H1 (cell line): Measurements from ENCODE around the gene HS1BP3. TPM values are rescaled to one million over a fixed set of nuclear protein-coding genes. Genes with fewer than 3 reads are reported as not detected.

ENCODE experiments used
- CTCF ChIA-PET: fragments of 300-600 bp; sonication (Branson Sonifier 250); formaldehyde crosslinking; loops from one replicate; lab custom pipeline; 2021; ENCODE audit not compliant: partially characterized antibody; lab: Charles Lee
- POLR2A ChIA-PET: fragments of 300-600 bp; sonication (Branson Sonifier 250); formaldehyde crosslinking; loops from one replicate; lab custom pipeline; 2021; ENCODE audit warnings: inconsistent platforms; ENCODE audit not compliant: partially characterized antibody; lab: Charles Lee
- DNase-seq, 2 experiments: peaks; one replicate each; pipeline versions ENCODE4 v3.0.0 to v3.0.0-alpha.2; 2010 to 2022; ENCODE audit warnings: low spot score in 2 of 2, low read depth in 1 of 2, mixed read lengths in 1 of 2
- FAIRE-seq: peaks from 2 replicates; lab custom pipeline; 2011; peaks lifted over from hg19 to GRCh38; lab: Jason Lieb, UNC
- H2AFZ ChIP-seq: 2 replicates; pipeline ENCODE4 v1.8.1; 2012; ENCODE audit warnings: low read length, inconsistent platforms
- H2AK5ac ChIP-seq: 2 replicates; pipeline ENCODE4 v1.6.1; 2013; ENCODE audit warnings: low read depth, low read length
- H2BK120ac ChIP-seq: replicated peaks from 2 replicates; pipeline ENCODE3; 2013; ENCODE audit warnings: low read depth, low read length, inconsistent platforms
- H2BK12ac ChIP-seq: 2 replicates; pipeline ENCODE4 v1.6.1; 2013; ENCODE audit warnings: low read depth, low read length
- H2BK15ac ChIP-seq: 2 replicates; pipeline ENCODE4 v1.6.1; 2013; ENCODE audit warnings: low read length
- H2BK20ac ChIP-seq: 2 replicates; pipeline ENCODE4 v1.6.1; 2013; ENCODE audit warnings: low read length
- H2BK5ac ChIP-seq: 2 replicates; pipeline ENCODE4 v1.6.1; 2013; ENCODE audit warnings: low read depth, low read length
- H3K14ac ChIP-seq: 2 replicates; pipeline ENCODE4 v1.6.1; 2013; ENCODE audit warnings: inconsistent platforms; ENCODE audit not compliant: insufficient read length
- H3K18ac ChIP-seq: 2 replicates; pipeline ENCODE4 v1.6.1; 2013; ENCODE audit warnings: low read length; ENCODE audit errors: extremely low read depth
- H3K23ac ChIP-seq: 2 replicates; pipeline ENCODE4 v1.6.1; 2013; ENCODE audit warnings: inconsistent platforms; ENCODE audit not compliant: insufficient read length
- H3K23me2 ChIP-seq: 2 replicates; pipeline ENCODE4 v1.6.1; 2013; ENCODE audit warnings: low read depth, low read length
- H3K27ac ChIP-seq: 2 replicates; pipeline ENCODE4 v1.6.1; 2011; ENCODE audit warnings: low read depth, low read length, inconsistent platforms
- H3K27me3 ChIP-seq, 4 experiments: replicated peaks in 1 of 4; 1 replicate in 1 of 4; 2 replicates in 3 of 4; pipeline versions ENCODE4 v1.6.1 to v1.8.1; 2011 to 2013; ENCODE audit warnings: low read length in 3 of 4, mild to moderate bottlenecking in 3 of 4, inconsistent platforms in 2 of 4, mixed read lengths in 2 of 4, moderate library complexity in 1 of 4; ENCODE audit not compliant: control insufficient read depth in 3 of 4, insufficient read depth in 3 of 4; ENCODE audit errors: extremely low read depth in 1 of 4
- H3K36me3 ChIP-seq, 4 experiments: 2 replicates each; pipeline versions ENCODE4 v1.6.1 to v1.8.1; 2011 to 2013; ENCODE audit warnings: mild to moderate bottlenecking in 4 of 4, low read length in 3 of 4, moderate library complexity in 2 of 4, control low read depth in 1 of 4, inconsistent platforms in 1 of 4; ENCODE audit not compliant: insufficient read depth in 4 of 4, control insufficient read depth in 2 of 4
- H3K4ac ChIP-seq: replicated peaks from 2 replicates; pipeline ENCODE3; 2013; ENCODE audit warnings: low read length, low read depth, mixed read lengths, inconsistent platforms; ENCODE audit not compliant: insufficient read length
- H3K4me1 ChIP-seq, 4 experiments: replicated peaks in 1 of 4; 1 replicate in 1 of 4; 2 replicates in 3 of 4; pipeline versions ENCODE4 v1.6.1 to v1.8.1; 2011 to 2013; ENCODE audit warnings: low read length in 3 of 4, inconsistent platforms in 2 of 4, mixed read lengths in 1 of 4; ENCODE audit not compliant: insufficient read depth in 4 of 4, control insufficient read depth in 3 of 4
- H3K4me2 ChIP-seq, 2 experiments: 2 replicates each; pipeline versions ENCODE4 v1.6.1 to v1.8.1; 2011 to 2013; ENCODE audit warnings: low read depth in 2 of 2, low read length in 2 of 2, control low read depth in 1 of 2, inconsistent platforms in 1 of 2, mild to moderate bottlenecking in 1 of 2; ENCODE audit not compliant: insufficient read depth in 1 of 2
- H3K4me3 ChIP-seq, 4 experiments: fragments of 200-600, 300-600 bp in 1 of 4; sonication (generic), shearing (Covaris generic), sonication (Bioruptor Twin) in 1 of 4; 2 replicates each; pipeline versions ENCODE4 v1.5.1 to v1.8.1; 2011 to 2016; ENCODE audit warnings: low read length in 4 of 4, low read depth in 3 of 4, control low read depth in 2 of 4, inconsistent platforms in 2 of 4, mild to moderate bottlenecking in 2 of 4, mixed read lengths in 1 of 4, moderate library complexity in 1 of 4; ENCODE audit not compliant: insufficient read depth in 2 of 4; ENCODE audit errors: extremely low read depth in 1 of 4
- H3K56ac ChIP-seq: replicated peaks from 2 replicates; pipeline ENCODE3; 2013; ENCODE audit warnings: low read depth, mild to moderate bottlenecking, mixed read lengths, low read length, inconsistent platforms; ENCODE audit not compliant: insufficient read length
- H3K79me1 ChIP-seq: 2 replicates; pipeline ENCODE4 v1.6.1; 2013; ENCODE audit warnings: low read depth, low read length, control low read depth
- H3K79me2 ChIP-seq, 2 experiments: 2 replicates each; pipeline versions ENCODE4 v1.6.1 to v1.8.1; 2012 to 2013; ENCODE audit warnings: low read length in 2 of 2, mild to moderate bottlenecking in 2 of 2, inconsistent platforms in 1 of 2; ENCODE audit not compliant: insufficient read depth in 2 of 2, control insufficient read depth in 1 of 2
- H3K9ac ChIP-seq, 4 experiments: replicated peaks in 1 of 4; 1 replicate in 1 of 4; 2 replicates in 3 of 4; pipeline versions ENCODE4 v1.6.1 to v1.8.1; 2011 to 2013; ENCODE audit warnings: low read depth in 3 of 4, low read length in 3 of 4, control low read depth in 2 of 4, mild to moderate bottlenecking in 2 of 4, moderate library complexity in 2 of 4, inconsistent platforms in 1 of 4; ENCODE audit errors: extremely low read depth in 1 of 4
- H3K9me3 ChIP-seq, 2 experiments: 2 replicates each; pipeline versions ENCODE4 v1.6.1 to v1.8.1; 2012 to 2013; ENCODE audit warnings: mild to moderate bottlenecking in 2 of 2, moderate library complexity in 2 of 2, control low read depth in 1 of 2, inconsistent platforms in 1 of 2, low read depth in 1 of 2, low read length in 1 of 2, mixed read lengths in 1 of 2; ENCODE audit not compliant: insufficient read depth in 2 of 2
- H4K20me1 ChIP-seq, 2 experiments: replicated peaks in 1 of 2; 2 replicates each; pipeline versions ENCODE3 to v1.8.1; 2011 to 2013; ENCODE audit warnings: inconsistent platforms in 2 of 2, low read length in 2 of 2, mild to moderate bottlenecking in 1 of 2; ENCODE audit not compliant: insufficient read depth in 2 of 2, control insufficient read depth in 1 of 2
- H4K5ac ChIP-seq: 2 replicates; pipeline ENCODE4 v1.6.1; 2013; ENCODE audit warnings: low read length, low read depth, mixed read lengths, inconsistent platforms; ENCODE audit not compliant: insufficient read length
- H4K8ac ChIP-seq: 2 replicates; pipeline ENCODE4 v1.8.0; 2013; ENCODE audit warnings: mild to moderate bottlenecking, moderate library complexity, low read length, inconsistent platforms; ENCODE audit not compliant: insufficient read depth; ENCODE audit errors: extremely low read depth
- H4K91ac ChIP-seq: replicated peaks from 2 replicates; pipeline ENCODE3; 2013; ENCODE audit warnings: low read length, mixed read lengths, inconsistent platforms; ENCODE audit not compliant: insufficient read length
- CBX8 ChIP-seq: fragments of 300-800, 300-1000 bp; sonication (generic); IDR thresholded peaks from 2 replicates; pipeline ENCODE4 v1.7.1; 2016; ENCODE audit warnings: low read depth, low read length, borderline replicate concordance
- CEBPB ChIP-seq: IDR thresholded peaks from 2 replicates; pipeline ENCODE4 v1.6.1; 2012; ENCODE audit warnings: low read depth, low read length
- CHD1 ChIP-seq: IDR thresholded peaks from 2 replicates; pipeline ENCODE4 v1.6.1; 2012; ENCODE audit warnings: low read depth, low read length, improper control_type of control experiment
- CREB1 ChIP-seq: IDR thresholded peaks from 2 replicates; pipeline ENCODE4 v1.6.1; 2012; ENCODE audit warnings: inconsistent platforms
- E2F6 ChIP-seq: IDR thresholded peaks from 2 replicates; pipeline ENCODE4 v1.6.1; 2012; ENCODE audit warnings: inconsistent platforms
- FOSL1 ChIP-seq: IDR thresholded peaks from 2 replicates; pipeline ENCODE4 v1.6.1; 2011; ENCODE audit warnings: mild to moderate bottlenecking, low read depth, low read length, moderate library complexity; ENCODE audit not compliant: insufficient read depth
- HDAC2 ChIP-seq, 2 experiments: fragments of 300-600 bp in 1 of 2; sonication (generic) in 1 of 2; IDR thresholded peaks; 2 replicates each; pipeline ENCODE4 v1.6.1; 2011 to 2012; ENCODE audit warnings: low read depth in 2 of 2, low read length in 2 of 2, mild to moderate bottlenecking in 2 of 2, moderate library complexity in 2 of 2, borderline replicate concordance in 1 of 2, inconsistent platforms in 1 of 2
- HDAC6 ChIP-seq: IDR thresholded peaks from one replicate; pipeline ENCODE4 v1.7.1; 2012; ENCODE audit warnings: low read depth, mild to moderate bottlenecking, inconsistent platforms, low read length, moderate library complexity
- NANOG ChIP-seq: IDR thresholded peaks from 2 replicates; pipeline ENCODE4 v1.6.1; 2011; ENCODE audit warnings: low read length, low read depth, mild to moderate bottlenecking, inconsistent platforms; ENCODE audit not compliant: insufficient read depth, poor library complexity, severe bottlenecking
- WGBS, 2 experiments: shearing (Covaris generic) in 1 of 2; methylation state at CpG; one replicate each; pipeline versions ENCODE4 v1.1.6 to v1.1.7; 2013 to 2015; ENCODE audit warnings: low lambda C conversion rate in 2 of 2, mixed read lengths in 2 of 2, inconsistent platforms in 1 of 2, low coverage in 1 of 2, missing lambda C conversion rate in 1 of 2; ENCODE audit not compliant: insufficient replicate concordance in 2 of 2, insufficient coverage in 1 of 2, insufficient read length in 1 of 2; ENCODE audit errors: extremely low coverage in 1 of 2, missing lambda C conversion rate in 1 of 2; 5-methylcytosine and 5-hydroxymethylcytosine counted together
- polyA plus RNA-seq, 7 experiments: library from polyadenylated mRNA; depleted of rRNA in 3 of 7; stranded (reverse) in 5 of 7; unstranded in 2 of 7; fragments of >200 nt in 5 of 7; fragments of 200-250 nt in 2 of 7; gene quantifications; 1 replicate in 5 of 7; 2 replicates in 1 of 7; 4 replicates in 1 of 7; pipeline versions ENCODE4 v1.2.1 to v1.2.3, GENCODE V29; 2011 to 2013; ENCODE audit warnings: missing spikeins in 2 of 7, mixed read lengths in 2 of 7
- total RNA-seq: library from RNA; stranded (reverse); fragmentation: NEBNext Ultra II Directional; extraction: Animal tissue kit (Norgen Biotek cat#: 25700); gene quantifications from 2 replicates; pipeline ENCODE4 v1.2.1, GENCODE V29; 2021
- TF ChIP-seq, protein P1 (sequence below), 3 experiments: IDR thresholded peaks; 1 replicate in 2 of 3; 2 replicates in 1 of 3; pipeline versions ENCODE4 v1.5.1 to v1.6.1; 2011; ENCODE audit warnings: low read length in 3 of 3, mild to moderate bottlenecking in 3 of 3, inconsistent platforms in 2 of 3, low read depth in 1 of 3, moderate library complexity in 1 of 3; ENCODE audit not compliant: insufficient read depth in 1 of 3; ENCODE audit errors: control extremely low read depth in 1 of 3

Gene HS1BP3
- total and polyA plus RNA-seq, 2 of the 8 experiments (the other 6 are each of a cell fraction or from before 2014, with no cell fraction given) = 11.1 to 11.3 TPM

- Histone ChIP-seq H3K27me3 (no peaks in the 10 kb centered on the region), H3K9me3 (0 out of 4 replicates have a peak, but pooled peaks cover 3% of the 10 kb centered on the region in 2 experiments), H3K56ac (no peak overlapping the region), H3K27ac (no peak overlapping the region), H2BK5ac (no peak overlapping the region), H3K18ac (no peak overlapping the region), H3K36me3 (no peaks in the 10 kb centered on the region), H4K5ac (no peak overlapping the region), H4K91ac (no peak overlapping the region), H2BK12ac (no peak overlapping the region), H4K8ac (no peak overlapping the region), H3K4me3 (no peak overlapping the region), H4K20me1 (no peaks in the 10 kb centered on the region), H2BK120ac (no peak overlapping the region), H3K4me1 (peaks cover 0 to 12% (median 8%) of the 10 kb centered on the region in 4 experiments; a peak in 6 of 7 replicates), H3K9ac (no peak overlapping the region), H2BK20ac (no peak overlapping the region), H3K79me2 (no peaks in the 10 kb centered on the region), H3K23ac (no peak overlapping the region), H2BK15ac (no peak overlapping the region), H3K14ac (no peak overlapping the region), H2AK5ac (no peak overlapping the region), H3K23me2 (no peaks in the 10 kb centered on the region), H3K4ac (no peak overlapping the region), H3K4me2 (no peak overlapping the region), H2AFZ (no peak overlapping the region), H3K79me1 (no peaks in the 10 kb centered on the region)
- FAIRE-seq = no peak
- ChIA-PET POLR2A (interaction anchor here (1.4 kb wide), 1 partner anchor 163 kb away, joined by 5 read pairs; the partner anchor contains the start of gene RHOB), CTCF (interaction anchor here (0.6 to 15.2 kb wide), 6 partner anchors 6 to 519 kb away, joined by 3 to 116 read pairs (median 4); no protein-coding TSS in a partner anchor)
- DNase-seq = no peak
- WGBS, 2 experiments = 68% methylated on average over 4 of the region's 4 CpGs; no CpG with 5 or more reads in 1 of the 2 experiments
- TF ChIP-seq CREB1 = no peak
- no peak for TF ChIP-seq NANOG
- TF ChIP-seq HDAC2 (IDR thresholded peaks at IDR 0.05; ENCODE audit: borderline replicate concordance in 1 of 2, low read depth in 2 of 2, low read length in 2 of 2) = no peak
- no peak for TF ChIP-seq CBX8
- TF ChIP-seq HDAC6 = no peak
- TF ChIP-seq, protein P1, sequence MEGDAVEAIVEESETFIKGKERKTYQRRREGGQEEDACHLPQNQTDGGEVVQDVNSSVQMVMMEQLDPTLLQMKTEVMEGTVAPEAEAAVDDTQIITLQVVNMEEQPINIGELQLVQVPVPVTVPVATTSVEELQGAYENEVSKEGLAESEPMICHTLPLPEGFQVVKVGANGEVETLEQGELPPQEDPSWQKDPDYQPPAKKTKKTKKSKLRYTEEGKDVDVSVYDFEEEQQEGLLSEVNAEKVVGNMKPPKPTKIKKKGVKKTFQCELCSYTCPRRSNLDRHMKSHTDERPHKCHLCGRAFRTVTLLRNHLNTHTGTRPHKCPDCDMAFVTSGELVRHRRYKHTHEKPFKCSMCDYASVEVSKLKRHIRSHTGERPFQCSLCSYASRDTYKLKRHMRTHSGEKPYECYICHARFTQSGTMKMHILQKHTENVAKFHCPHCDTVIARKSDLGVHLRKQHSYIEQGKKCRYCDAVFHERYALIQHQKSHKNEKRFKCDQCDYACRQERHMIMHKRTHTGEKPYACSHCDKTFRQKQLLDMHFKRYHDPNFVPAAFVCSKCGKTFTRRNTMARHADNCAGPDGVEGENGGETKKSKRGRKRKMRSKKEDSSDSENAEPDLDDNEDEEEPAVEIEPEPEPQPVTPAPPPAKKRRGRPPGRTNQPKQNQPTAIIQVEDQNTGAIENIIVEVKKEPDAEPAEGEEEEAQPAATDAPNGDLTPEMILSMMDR (IDR thresholded peaks at IDR 0.05; ENCODE audit: control extremely low read depth in 1 of 3, insufficient read depth in 1 of 3, low read depth in 1 of 3, low read length in 3 of 3) = no peak
- no peak for TF ChIP-seq CHD1
- TF ChIP-seq CEBPB = no peak
- no peak for TF ChIP-seq E2F6
- TF ChIP-seq FOSL1 = no peak
Measured at GRCh38 chr2:20609995-20610357, 40.9 kb downstream of the HS1BP3 start.
